ENCODE measurements around the gene ITGB2. TPM values are rescaled to one million over a fixed set of nuclear protein-coding genes. Genes with fewer than 3 reads are reported as not detected.
A peak's percentile ranks its signal among the peaks of the same experiment; 100 is the strongest.

ITGB2 gene
- total RNA-seq, 1 donor from 2014 or later: 468 TPM

GRCh38 chr21:44919111-44919912, 1.4 kb downstream of the ITGB2 start:
- ATAC-seq: peak; percentile 12 to 20
- H3K27me3 ChIP-seq (ENCODE audit: low read depth): peaks cover 23% of the 10 kb centered on the region
- TF ChIP-seq CTCF (IDR thresholded peaks at IDR 0.05): no peak
- peak; percentile 68 for DNase-seq
- H3K9me3 ChIP-seq: no peaks in the 10 kb centered on the region
- H3K4me1 ChIP-seq: peaks cover 43% of the 10 kb centered on the region
- peak overlapping the region; percentile 63 for H3K27ac ChIP-seq
- H3K4me3 ChIP-seq: peak overlapping the region; percentile 58
- no peaks in the 10 kb centered on the region for H3K36me3 ChIP-seq
- intact Hi-C loops (cut with DNase I): no loop called here

- ATAC-seq: peak in 1 of 2 donors; percentile 1
- Histone ChIP-seq H3K27ac (no peak overlapping the region), H3K4me1 (peaks cover 44% of the 10 kb centered on the region), H3K4me3 (peak overlapping the region; percentile 58), H3K36me3 (no peaks in the 10 kb centered on the region), H3K9me3 (no peaks in the 10 kb centered on the region), H3K27me3 (ENCODE audit: low read depth) (peaks cover 23% of the 10 kb centered on the region)
- intact Hi-C loops (cut with DNase I): no loop called here
- peak; percentile 44 for DNase-seq
- no peak for TF ChIP-seq CTCF (IDR thresholded peaks at IDR 0.05)
These were observed 2.1 kb downstream of the ITGB2 start for GRCh38 chr21:44918581-44919033.

- no peak for ATAC-seq
- Histone ChIP-seq H3K9me3 (no peaks in the 10 kb centered on the region), H3K4me1 (peaks cover 49% of the 10 kb centered on the region), H3K27ac (no peak overlapping the region), H3K27me3 (ENCODE audit: low read depth) (peaks cover 23% of the 10 kb centered on the region), H3K36me3 (no peaks in the 10 kb centered on the region), H3K4me3 (peak overlapping the region; percentile 58)
- intact Hi-C loops (cut with DNase I): no loop called here
- TF ChIP-seq CTCF (IDR thresholded peaks at IDR 0.05): no peak
- DNase-seq: peak; percentile 43
These were observed 2.6 kb downstream of the ITGB2 start for GRCh38 chr21:44918107-44918470.

- ATAC-seq (no peak), DNase-seq (peak; percentile 39)
- Histone ChIP-seq H3K27ac (no peak overlapping the region), H3K36me3 (no peaks in the 10 kb centered on the region), H3K4me1 (peaks cover 50% of the 10 kb centered on the region), H3K9me3 (no peaks in the 10 kb centered on the region), H3K4me3 (peak overlapping the region; percentile 58), H3K27me3 (ENCODE audit: low read depth) (peaks cover 23% of the 10 kb centered on the region)
- intact Hi-C loops (cut with DNase I): no loop called here
- TF ChIP-seq CTCF (IDR thresholded peaks at IDR 0.05): no peak
These were observed 3.1 kb downstream of the ITGB2 start for GRCh38 chr21:44917446-44918106.

GRCh38 chr21:44916965-44917364, 3.7 kb downstream of the ITGB2 start:
- Histone ChIP-seq H3K4me1 (peaks cover 56% of the 10 kb centered on the region), H3K27me3 (ENCODE audit: low read depth) (peaks cover 23% of the 10 kb centered on the region), H3K9me3 (no peaks in the 10 kb centered on the region), H3K27ac (no peak overlapping the region), H3K36me3 (no peaks in the 10 kb centered on the region), H3K4me3 (no peak overlapping the region)
- TF ChIP-seq CTCF (IDR thresholded peaks at IDR 0.05): no peak
- ATAC-seq (no peak), DNase-seq (no peak)
- intact Hi-C loops (cut with DNase I): no loop called here

Measured in lower lobe of right lung (tissue), 2 donors.